ENCODE measurements around the gene PTGDR2.

- TF ChIP-seq THRAP3 (IDR thresholded peaks at IDR 0.05; ENCODE audit: borderline replicate concordance) (no peak), POLR2A (conservative IDR thresholded peaks at IDR 0.05) (no peak), NR2F6 (CRISPR knock-in tag; IDR thresholded peaks at IDR 0.05) (no peak), NR2C1 (IDR thresholded peaks at IDR 0.05) (no peak), NR2C1 (tag; IDR thresholded peaks at IDR 0.05) (no peak), RBFOX2 (IDR thresholded peaks at IDR 0.05; ENCODE audit: low read depth, low read length) (peak; percentile 30; the same call in 1 of the 2 replicates), CBFB (CRISPR knock-in tag; IDR thresholded peaks at IDR 0.05) (no peak), CHAMP1 (IDR thresholded peaks at IDR 0.05) (no peak), MAFF (IDR thresholded peaks at IDR 0.05; ENCODE audit: low read length) (no peak), MCM2 (IDR thresholded peaks at IDR 0.05; ENCODE audit: low read depth) (no peak)
- TF ChIP-seq, protein P1, sequence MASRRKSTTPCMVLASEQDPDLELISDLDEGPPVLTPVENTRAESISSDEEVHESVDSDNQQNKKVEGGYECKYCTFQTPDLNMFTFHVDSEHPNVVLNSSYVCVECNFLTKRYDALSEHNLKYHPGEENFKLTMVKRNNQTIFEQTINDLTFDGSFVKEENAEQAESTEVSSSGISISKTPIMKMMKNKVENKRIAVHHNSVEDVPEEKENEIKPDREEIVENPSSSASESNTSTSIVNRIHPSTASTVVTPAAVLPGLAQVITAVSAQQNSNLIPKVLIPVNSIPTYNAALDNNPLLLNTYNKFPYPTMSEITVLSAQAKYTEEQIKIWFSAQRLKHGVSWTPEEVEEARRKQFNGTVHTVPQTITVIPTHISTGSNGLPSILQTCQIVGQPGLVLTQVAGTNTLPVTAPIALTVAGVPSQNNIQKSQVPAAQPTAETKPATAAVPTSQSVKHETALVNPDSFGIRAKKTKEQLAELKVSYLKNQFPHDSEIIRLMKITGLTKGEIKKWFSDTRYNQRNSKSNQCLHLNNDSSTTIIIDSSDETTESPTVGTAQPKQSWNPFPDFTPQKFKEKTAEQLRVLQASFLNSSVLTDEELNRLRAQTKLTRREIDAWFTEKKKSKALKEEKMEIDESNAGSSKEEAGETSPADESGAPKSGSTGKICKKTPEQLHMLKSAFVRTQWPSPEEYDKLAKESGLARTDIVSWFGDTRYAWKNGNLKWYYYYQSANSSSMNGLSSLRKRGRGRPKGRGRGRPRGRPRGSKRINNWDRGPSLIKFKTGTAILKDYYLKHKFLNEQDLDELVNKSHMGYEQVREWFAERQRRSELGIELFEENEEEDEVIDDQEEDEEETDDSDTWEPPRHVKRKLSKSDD (conservative IDR thresholded peaks at IDR 0.05; ENCODE audit: low read length), result no peak
- TF ChIP-seq, protein P2, sequence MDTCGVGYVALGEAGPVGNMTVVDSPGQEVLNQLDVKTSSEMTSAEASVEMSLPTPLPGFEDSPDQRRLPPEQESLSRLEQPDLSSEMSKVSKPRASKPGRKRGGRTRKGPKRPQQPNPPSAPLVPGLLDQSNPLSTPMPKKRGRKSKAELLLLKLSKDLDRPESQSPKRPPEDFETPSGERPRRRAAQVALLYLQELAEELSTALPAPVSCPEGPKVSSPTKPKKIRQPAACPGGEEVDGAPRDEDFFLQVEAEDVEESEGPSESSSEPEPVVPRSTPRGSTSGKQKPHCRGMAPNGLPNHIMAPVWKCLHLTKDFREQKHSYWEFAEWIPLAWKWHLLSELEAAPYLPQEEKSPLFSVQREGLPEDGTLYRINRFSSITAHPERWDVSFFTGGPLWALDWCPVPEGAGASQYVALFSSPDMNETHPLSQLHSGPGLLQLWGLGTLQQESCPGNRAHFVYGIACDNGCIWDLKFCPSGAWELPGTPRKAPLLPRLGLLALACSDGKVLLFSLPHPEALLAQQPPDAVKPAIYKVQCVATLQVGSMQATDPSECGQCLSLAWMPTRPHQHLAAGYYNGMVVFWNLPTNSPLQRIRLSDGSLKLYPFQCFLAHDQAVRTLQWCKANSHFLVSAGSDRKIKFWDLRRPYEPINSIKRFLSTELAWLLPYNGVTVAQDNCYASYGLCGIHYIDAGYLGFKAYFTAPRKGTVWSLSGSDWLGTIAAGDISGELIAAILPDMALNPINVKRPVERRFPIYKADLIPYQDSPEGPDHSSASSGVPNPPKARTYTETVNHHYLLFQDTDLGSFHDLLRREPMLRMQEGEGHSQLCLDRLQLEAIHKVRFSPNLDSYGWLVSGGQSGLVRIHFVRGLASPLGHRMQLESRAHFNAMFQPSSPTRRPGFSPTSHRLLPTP (IDR thresholded peaks at IDR 0.05; ENCODE audit: borderline replicate concordance, extremely low read depth, insufficient read length), result no peak
These were observed 7.0 kb downstream of the PTGDR2 start for GRCh38 chr11:60848714-60849151.

All from K562 (cell line).